ENCODE results near the gene PIWIL4.

PIWIL4 gene

DNA sequence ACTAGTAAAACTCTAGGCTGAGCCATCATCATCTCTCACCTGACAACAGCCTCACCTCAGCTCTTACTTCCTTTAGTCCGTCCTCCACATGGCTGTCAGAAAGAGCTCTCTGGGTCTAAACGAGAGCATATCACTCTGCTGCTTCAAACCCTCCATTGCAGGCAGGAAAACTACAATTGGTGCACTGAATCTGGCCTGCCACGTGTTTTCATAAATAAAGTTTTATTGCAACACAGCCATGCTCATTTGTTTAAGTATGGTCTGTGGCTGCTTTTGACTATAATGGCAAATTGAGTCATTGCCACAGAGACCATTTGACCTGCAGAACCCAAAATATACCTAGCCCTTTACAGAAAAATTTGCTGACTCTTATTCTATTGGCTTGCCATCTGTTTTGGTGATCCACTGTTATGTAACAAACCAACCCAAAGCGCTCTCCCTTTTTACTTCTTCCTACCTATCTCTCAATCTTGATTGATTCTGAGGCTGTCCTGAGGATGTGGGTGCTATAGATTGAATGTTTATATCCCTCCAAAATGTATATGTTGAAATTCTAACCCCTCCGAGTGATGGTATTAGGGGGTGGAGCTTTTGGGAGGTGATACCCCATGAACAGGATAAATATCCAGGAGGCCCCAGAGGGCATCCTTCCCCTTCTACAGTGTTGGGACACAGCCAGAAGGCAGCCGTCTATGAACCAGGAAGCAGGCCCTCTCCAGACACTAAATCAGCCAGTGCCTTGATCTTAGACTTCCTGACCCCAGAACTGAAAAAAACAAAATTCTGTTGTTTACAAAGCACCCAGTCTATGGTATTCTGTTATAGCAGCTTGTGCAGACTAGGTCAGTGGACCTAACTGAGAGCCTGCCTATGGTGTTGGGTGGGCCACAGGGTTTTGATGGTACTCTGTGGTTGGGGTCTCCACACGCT lies 99.9 kb downstream of the PIWIL4 start:
- DNase-seq = no peak

DNA sequence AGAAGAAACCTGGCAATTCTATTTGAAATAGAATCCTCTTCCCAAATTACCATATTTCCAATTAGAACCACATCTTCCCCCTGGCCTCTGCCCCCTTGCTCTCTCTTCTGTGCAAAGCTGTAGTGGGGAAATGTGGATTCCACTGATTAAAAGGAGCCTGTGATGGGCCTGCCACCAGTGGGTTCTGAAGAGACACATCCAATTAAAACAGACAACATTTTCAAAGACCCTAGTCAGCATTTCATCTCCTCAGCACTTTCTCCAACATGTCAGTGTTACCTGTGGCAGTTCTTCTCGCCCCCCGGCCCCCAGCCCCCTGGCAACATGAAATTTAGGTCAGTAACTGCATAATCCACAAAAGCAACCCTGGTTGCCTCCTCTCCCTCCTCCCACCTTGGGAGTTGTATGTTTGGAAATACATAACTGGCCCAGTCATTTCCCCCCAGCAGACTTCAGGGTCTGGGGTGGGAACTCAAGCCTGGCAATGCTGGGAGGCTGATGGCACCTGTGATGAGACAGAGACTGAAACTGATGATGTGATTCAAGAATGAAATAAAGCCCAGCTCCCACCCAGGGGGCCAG lies 101.1 kb downstream of the PIWIL4 start:
- DNase-seq = no peak

DNA sequence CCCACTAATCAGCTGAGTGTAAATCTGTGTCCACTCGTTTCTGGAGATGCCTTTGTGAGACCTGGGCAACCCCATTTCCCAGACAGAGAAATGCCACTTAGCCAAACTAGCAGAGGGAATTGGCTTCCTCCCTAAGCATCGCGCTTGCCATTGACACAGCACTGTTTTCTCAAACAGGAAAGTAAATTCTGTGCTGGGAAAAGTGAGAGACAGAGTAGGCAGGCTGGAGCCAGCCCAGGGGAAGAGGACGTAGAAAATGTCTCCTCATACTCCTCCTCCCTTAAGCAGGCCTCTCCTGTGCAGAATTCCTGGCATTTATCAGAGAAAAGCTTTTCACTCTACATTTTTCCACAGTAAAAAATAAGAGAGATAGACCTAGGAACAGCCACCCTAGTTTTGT lies 101.9 kb downstream of the PIWIL4 start:
- no peak for DNase-seq
